GM23338 (cell line): Measurements from ENCODE around the gene TMCO4. TPM values are rescaled to one million over a fixed set of nuclear protein-coding genes. Genes with fewer than 3 reads are reported as not detected.

ENCODE experiments used
- ATAC-seq: fragments of 200-7000 bp; cut with Tn5 transposase; 3 replicates; pipeline ENCODE4 v1.9.1; 2020
- DNase-seq: peaks from one replicate; pipeline ENCODE4 v3.0.0-alpha.2; 2015; ENCODE audit warnings: low spot score
- H2AFZ ChIP-seq: fragments of 200-600 bp; sonication (generic); 2 replicates; pipeline ENCODE4 v1.8.0; 2016; ENCODE audit warnings: antibody characterized with exemption, mild to moderate bottlenecking, moderate library complexity
- H3F3A ChIP-seq: fragments of 200-600 bp; sonication (generic); replicated peaks from 2 replicates; pipeline ENCODE4 v1.8.0; 2017; ENCODE audit warnings: antibody characterized with exemption, mixed run types, low read depth
- H3K27ac ChIP-seq: fragments of 200-600 bp; sonication (generic); 2 replicates; pipeline ENCODE4 v1.6.1; 2016; ENCODE audit warnings: low read depth
- H3K27me3 ChIP-seq: fragments of 200-600 bp; sonication (generic); 2 replicates; pipeline ENCODE4 v1.8.0; 2016; ENCODE audit warnings: mild to moderate bottlenecking, mixed run types, moderate library complexity; ENCODE audit not compliant: insufficient read depth
- H3K36me3 ChIP-seq: fragments of 200-600 bp; sonication (generic); 2 replicates; pipeline ENCODE4 v1.8.0; 2016; ENCODE audit warnings: mild to moderate bottlenecking; ENCODE audit not compliant: insufficient read depth
- H3K4me1 ChIP-seq: fragments of 200-600 bp; sonication (generic); 2 replicates; pipeline ENCODE4 v1.8.0; 2016; ENCODE audit warnings: mild to moderate bottlenecking, moderate library complexity; ENCODE audit not compliant: insufficient read depth
- H3K4me2 ChIP-seq: fragments of 200-600 bp; sonication (generic); 2 replicates; pipeline ENCODE4 v1.7.1; 2017; ENCODE audit warnings: mixed run types
- H3K4me3 ChIP-seq: fragments of 200-600 bp; sonication (generic); 2 replicates; pipeline ENCODE4 v1.6.1; 2016; ENCODE audit warnings: mixed run types
- H3K79me2 ChIP-seq: fragments of 200-600 bp; sonication (generic); replicated peaks from 2 replicates; pipeline ENCODE4 v1.8.0; 2017; ENCODE audit warnings: mild to moderate bottlenecking; ENCODE audit not compliant: insufficient read depth
- H3K9me2 ChIP-seq: fragments of 200-600 bp; sonication (generic); 2 replicates; pipeline ENCODE4 v1.8.0; 2017; ENCODE audit not compliant: insufficient read depth
- H4K20me1 ChIP-seq: fragments of 200-600 bp; sonication (generic); replicated peaks from 2 replicates; pipeline ENCODE4 v1.8.0; 2017; ENCODE audit warnings: mild to moderate bottlenecking; ENCODE audit not compliant: insufficient read depth
- H3K27ac Mint-ChIP-seq: 2 replicates; pipeline ENCODE4 v1.8.0; 2020; ENCODE audit warnings: inconsistent platforms, mild to moderate bottlenecking, moderate library complexity, mixed read lengths
- H3K27me3 Mint-ChIP-seq: 3 replicates; pipeline ENCODE4 v1.8.0; 2022; ENCODE audit warnings: low read depth, mild to moderate bottlenecking, moderate library complexity, mixed read lengths, inconsistent platforms; ENCODE audit not compliant: insufficient read depth, poor library complexity
- H3K36me3 Mint-ChIP-seq: 3 replicates; pipeline ENCODE4 v1.8.0; 2021; ENCODE audit warnings: low read depth, mild to moderate bottlenecking, inconsistent platforms, moderate library complexity, mixed read lengths
- H3K4me1 Mint-ChIP-seq: 3 replicates; pipeline ENCODE4 v1.8.0; 2020; ENCODE audit warnings: mild to moderate bottlenecking, inconsistent platforms, mixed read lengths
- H3K4me3 Mint-ChIP-seq: 3 replicates; pipeline ENCODE4 v1.8.0; 2021; ENCODE audit warnings: moderate library complexity, mild to moderate bottlenecking, inconsistent platforms, mixed read lengths
- H3K9me3 Mint-ChIP-seq: 3 replicates; pipeline ENCODE4 v1.8.0; 2020; ENCODE audit warnings: moderate library complexity, mild to moderate bottlenecking, inconsistent platforms, mixed read lengths
- CTCF ChIP-seq, 2 experiments: fragments of 200-600 bp in 1 of 2; sonication (generic) in 1 of 2; conservative IDR thresholded peaks; 2 replicates each; pipeline versions ENCODE4 v1.5.1 to v1.6.1; 2016 to 2017; ENCODE audit warnings: antibody characterized with exemption in 2 of 2, low read depth in 2 of 2, mild to moderate bottlenecking in 2 of 2, moderate library complexity in 1 of 2
- ETS1 ChIP-seq: IDR thresholded peaks from 2 replicates; pipeline ENCODE4 v1.6.1; 2016; ENCODE audit warnings: antibody characterized with exemption
- EZH2 ChIP-seq: fragments of 200-600 bp; sonication (generic); IDR thresholded peaks from one replicate; pipeline ENCODE4 v1.8.0; 2017; ENCODE audit warnings: antibody characterized with exemption, mild to moderate bottlenecking, low read depth; ENCODE audit not compliant: unreplicated experiment
- EZH2phosphoT487 ChIP-seq: fragments of 200-600 bp; sonication (generic); IDR thresholded peaks from one replicate; pipeline ENCODE4 v1.8.1; 2018; ENCODE audit warnings: antibody characterized with exemption; ENCODE audit not compliant: unreplicated experiment
- JUNB ChIP-seq: IDR thresholded peaks from one replicate; pipeline ENCODE4 v1.6.1; 2016; ENCODE audit warnings: antibody characterized with exemption; ENCODE audit not compliant: unreplicated experiment
- STAT1 ChIP-seq: IDR thresholded peaks from one replicate; pipeline ENCODE4 v1.6.1; 2016; ENCODE audit warnings: antibody characterized with exemption; ENCODE audit not compliant: unreplicated experiment
- ZNF114 ChIP-seq: fragments of 250-450 bp; sonication (Bioruptor Pico); IDR thresholded peaks from 2 replicates; pipeline ENCODE4 v1.5.0; 2020; ENCODE audit warnings: mild to moderate bottlenecking, moderate library complexity
- ZNF331 ChIP-seq: fragments of 250-450 bp; sonication (Bioruptor Pico); IDR thresholded peaks from 2 replicates; pipeline ENCODE4 v1.5.0; 2020; ENCODE audit warnings: low read depth, mild to moderate bottlenecking, moderate library complexity
- polyA plus RNA-seq: library from polyadenylated mRNA; unstranded; fragments of >200 nt; fragmentation: Nextera tagmentation; extraction: Ambion mirVana; gene quantifications from 2 replicates; pipeline ENCODE4 v1.2.1, GENCODE V29; 2016
- total RNA-seq: library from RNA; depleted of rRNA; stranded (reverse); fragments of >200 nt; shearing (Covaris generic); gene quantifications from 2 replicates; pipeline ENCODE4 v1.2.3, GENCODE V29; 2014

Gene TMCO4
- total and polyA plus RNA-seq, 2 experiments from 2014 or later: 2.6 to 6.9 TPM

GRCh38 chr1:19683351-19683750 lies 116.4 kb downstream of the TMCO4 start:
- ATAC-seq (no peak), DNase-seq (no peak)
- Histone ChIP-seq H3K4me3 (no peak overlapping the region), H3K9me2 (no peaks in the 10 kb centered on the region), H3K79me2 (no peaks in the 10 kb centered on the region), H3K4me2 (no peak overlapping the region), H3K27ac (no peak overlapping the region), H3K27me3 (no peaks in the 10 kb centered on the region), H2AFZ (no peak overlapping the region), H3K36me3 (no peaks in the 10 kb centered on the region), H4K20me1 (no peaks in the 10 kb centered on the region), H3K4me1 (peaks cover 11% of the 10 kb centered on the region; the same call in 1 of the 2 replicates), H3F3A (no peaks in the 10 kb centered on the region)
- Mint-ChIP-seq H3K27me3 (peaks cover 6% of the 10 kb centered on the region), H3K4me3 (no peak overlapping the region), H3K9me3 (no peaks in the 10 kb centered on the region; the same call in 2 of the 3 replicates), H3K36me3 (peaks cover 6% of the 10 kb centered on the region; the same call in 1 of the 3 replicates), H3K27ac (no peak overlapping the region), H3K4me1 (peaks cover 18% of the 10 kb centered on the region)
- no peak for TF ChIP-seq JUNB
- TF ChIP-seq ETS1: no peak
- no peak for TF ChIP-seq CTCF (conservative IDR thresholded peaks at IDR 0.05; ENCODE audit: low read depth in 2 of 2)
- TF ChIP-seq EZH2: no peak
- no peak for TF ChIP-seq EZH2phosphoT487
- TF ChIP-seq STAT1: no peak

- Mint-ChIP-seq H3K27me3 (peaks cover 6% of the 10 kb centered on the region), H3K4me1 (peaks cover 18% of the 10 kb centered on the region), H3K36me3 (peaks cover 6% of the 10 kb centered on the region; the same call in 1 of the 3 replicates), H3K4me3 (no peak overlapping the region), H3K27ac (no peak overlapping the region), H3K9me3 (no peaks in the 10 kb centered on the region)
- Histone ChIP-seq H3K4me3 (no peak overlapping the region), H3F3A (no peaks in the 10 kb centered on the region), H3K27ac (no peak overlapping the region), H4K20me1 (no peaks in the 10 kb centered on the region), H3K36me3 (no peaks in the 10 kb centered on the region), H3K4me1 (peaks cover 11% of the 10 kb centered on the region; the same call in 1 of the 2 replicates), H2AFZ (no peak overlapping the region), H3K4me2 (no peak overlapping the region), H3K27me3 (no peaks in the 10 kb centered on the region), H3K79me2 (no peaks in the 10 kb centered on the region), H3K9me2 (no peaks in the 10 kb centered on the region)
- no peak for ATAC-seq
- no peak for DNase-seq
- no peak for TF ChIP-seq EZH2phosphoT487
- no peak for TF ChIP-seq ZNF114
- TF ChIP-seq JUNB: no peak
- TF ChIP-seq ZNF331 (CRISPR knock-in tag): no peak
- no peak for TF ChIP-seq CTCF (conservative IDR thresholded peaks at IDR 0.05; ENCODE audit: low read depth in 2 of 2)
These were observed 116.8 kb downstream of the TMCO4 start for GRCh38 chr1:19682901-19683300.
